Ureter (tissue), 1 donor: ENCODE data around the gene GLYR1. TPM values are rescaled to one million over a fixed set of nuclear protein-coding genes. Genes with fewer than 3 reads are reported as not detected.
A peak's percentile ranks its signal among the peaks of the same experiment; 100 is the strongest.

Experiments
- DNase-seq: peaks from one replicate; pipeline ENCODE4 v3.0.0-alpha.2; 2020; ENCODE audit warnings: low spot score
- total RNA-seq: library from RNA; stranded (reverse); gene quantifications from one replicate; pipeline ENCODE4 v1.2.4, GENCODE V29; 2023
- donor health status: DM: yes; HTN: yes; CAD: no.

The GLYR1 gene
- total RNA-seq, 1 donor from 2014 or later: 120 TPM

- DNase-seq: no peak
These were observed 40.8 kb downstream of the GLYR1 start for GRCh38 chr16:4806280-4806679.

GRCh38 chr16:4805231-4805630 lies 41.9 kb downstream of the GLYR1 start:
- no peak for DNase-seq

- no peak for DNase-seq
These were observed 43.0 kb downstream of the GLYR1 start for GRCh38 chr16:4803898-4804762.

- no peak for DNase-seq
These were observed 43.7 kb downstream of the GLYR1 start for GRCh38 chr16:4803401-4803844.

GRCh38 chr16:4802659-4803287 lies 44.3 kb downstream of the GLYR1 start:
- DNase-seq: peak; percentile 93

GRCh38 chr16:4801962-4802658 lies 45.0 kb downstream of the GLYR1 start, which contains the start of gene ROGDI:
ROGDI (minus strand) TSS chr16:4802633; CDS start chr16:4802571, 62 bp downstream.
- DNase-seq: peak; percentile 90

GRCh38 chr16:4801051-4801961 lies 45.8 kb downstream of the GLYR1 start:
- DNase-seq: no peak

GRCh38 chr16:4800290-4801041 lies 46.6 kb downstream of the GLYR1 start:
- DNase-seq: peak; percentile 83

- DNase-seq: no peak
These were observed 47.8 kb downstream of the GLYR1 start for GRCh38 chr16:4799171-4799855.

GRCh38 chr16:4798456-4798855 lies 48.6 kb downstream of the GLYR1 start:
- DNase-seq: no peak

- no peak for DNase-seq
These were observed 49.3 kb downstream of the GLYR1 start for GRCh38 chr16:4797805-4798252.

GRCh38 chr16:4796982-4797804 lies 49.9 kb downstream of the GLYR1 start:
- no peak for DNase-seq

- DNase-seq: no peak
These were observed 51.1 kb downstream of the GLYR1 start for GRCh38 chr16:4795828-4796572.

GRCh38 chr16:4795181-4795827 lies 51.8 kb downstream of the GLYR1 start, which contains the start of gene SMIM22:
SMIM22 (plus strand) TSS chr16:4795369; CDS start chr16:4795735, 366 bp downstream.
- peak; percentile 72 for DNase-seq

- no peak for DNase-seq
These were observed 54.1 kb downstream of the GLYR1 start for GRCh38 chr16:4792951-4793513.

- DNase-seq: no peak
These were observed 56.2 kb downstream of the GLYR1 start for GRCh38 chr16:4790871-4791270.

- DNase-seq: no peak
These were observed 56.8 kb downstream of the GLYR1 start for GRCh38 chr16:4790261-4790660.
